CD4-positive, alpha-beta memory T cell (primary cell): ENCODE results near the gene SETX. TPM values are rescaled to one million over a fixed set of nuclear protein-coding genes. Genes with fewer than 3 reads are reported as not detected.

Experiments used
- polyA plus RNA-seq, 2 donors: library from polyadenylated mRNA; unstranded; fragments of 300-500 nt; fragmentation: Illumina TruSeq; gene quantifications; one replicate each; pipeline ENCODE4 v1.2.3, GENCODE V29; 2021
- total RNA-seq, 2 experiments: library from RNA; stranded (reverse); gene quantifications; one replicate each; pipeline ENCODE4 v1.2.3, GENCODE V29; 2021

SETX gene
- total and polyA plus RNA-seq, 4 experiments from 2014 or later: 10.1 to 94.3 (median 65.3) TPM

Other genes with a start within 250 kb of the SETX start
- 1 to 10 TPM; 5.9 to 8.8 TPM for gene NTNG2, start 192.9 kb downstream of the SETX start, total RNA-seq
- gene NTNG2, start 192.9 kb downstream of the SETX start, polyA plus RNA-seq: 1 to 10 TPM; 1.0 to 1.4 TPM
- gene TTF1, start 51.9 kb upstream of the SETX start, total RNA-seq: 10 to 100 TPM; 22.2 TPM
- gene TTF1, start 51.9 kb upstream of the SETX start, polyA plus RNA-seq: 1 to 10 TPM; 5.8 to 9.3 TPM
- gene CFAP77, start 55.2 kb upstream of the SETX start, total RNA-seq: not detected
- gene CFAP77, start 55.2 kb upstream of the SETX start, polyA plus RNA-seq: not detected
- not detected for gene BARHL1, start 227.6 kb upstream of the SETX start, total RNA-seq
- gene BARHL1, start 227.6 kb upstream of the SETX start, polyA plus RNA-seq: not detected